CD4-positive, alpha-beta T cell (primary cell): Measurements from ENCODE around the gene GINS3. TPM values are rescaled to one million over a fixed set of nuclear protein-coding genes. Genes with fewer than 3 reads are reported as not detected.
"Not testable (repeated sequence)": the region's sequence is repeated elsewhere in the genome, so short reads cannot be mapped to it uniquely, and the experiment has no call there.

Source experiments
- ATAC-seq: fragments of 200-7000 bp; cut with Tn5 transposase; one replicate; pipeline ENCODE4 v1.10.0; 2022; ENCODE audit warnings: mild to moderate bottlenecking; ENCODE audit not compliant: poor library complexity
- CTCF ChIA-PET: fragments of 350-600 bp; sonication (Branson Sonifier 250); formaldehyde crosslinking; loops from one replicate; lab custom pipeline; 2021; ENCODE audit warnings: antibody characterized with exemption, inconsistent platforms; lab: Charles Lee
- POLR2A ChIA-PET: fragments of 350-600 bp; sonication (Branson Sonifier 250); formaldehyde crosslinking; loops from one replicate; lab custom pipeline; 2021; ENCODE audit warnings: antibody characterized with exemption, inconsistent platforms; lab: Charles Lee
- DNase-seq, 14 experiments: peaks; one replicate each; pipeline ENCODE4 v3.0.0-alpha.2; 2013 to 2020; ENCODE audit warnings: mixed read lengths in 2 of 14
- H3K27ac ChIP-seq, 2 donors: one replicate each; pipeline versions ENCODE4 v1.5.1 to v1.7.0; 2013; ENCODE audit warnings: low read length in 2 of 2, low read depth in 1 of 2, mild to moderate bottlenecking in 1 of 2
- H3K27me3 ChIP-seq, 2 experiments: 1 replicate in 1 of 2; 2 replicates in 1 of 2; pipeline versions ENCODE4 v1.6.1 to v1.7.0; 2013; ENCODE audit warnings: low read length in 2 of 2, control low read depth in 1 of 2, mild to moderate bottlenecking in 1 of 2, moderate library complexity in 1 of 2; ENCODE audit not compliant: insufficient read depth in 2 of 2, control insufficient read depth in 1 of 2
- H3K36me3 ChIP-seq: one replicate; pipeline ENCODE4 v1.6.1; 2013; ENCODE audit warnings: low read length, control low read depth; ENCODE audit not compliant: insufficient read depth
- H3K4me1 ChIP-seq: one replicate; pipeline ENCODE4 v1.6.1; 2013; ENCODE audit warnings: low read length, control low read depth; ENCODE audit not compliant: insufficient read depth
- H3K4me3 ChIP-seq: one replicate; pipeline ENCODE4 v1.5.1; 2013; ENCODE audit warnings: mild to moderate bottlenecking, low read length, moderate library complexity
- H3K9me3 ChIP-seq, 2 experiments: 1 replicate in 1 of 2; 2 replicates in 1 of 2; pipeline versions ENCODE4 v1.6.1 to v1.7.0; 2013; ENCODE audit warnings: low read length in 2 of 2, mild to moderate bottlenecking in 2 of 2, control low read depth in 1 of 2, moderate library complexity in 1 of 2; ENCODE audit not compliant: control insufficient read depth in 1 of 2, insufficient read depth in 1 of 2
- H3K27ac Mint-ChIP-seq: one replicate; pipeline ENCODE4 v1.8.0; 2020; ENCODE audit warnings: mixed read lengths
- H3K27me3 Mint-ChIP-seq: one replicate; pipeline ENCODE4 v1.8.0; 2021; ENCODE audit warnings: mixed read lengths
- H3K36me3 Mint-ChIP-seq: one replicate; pipeline ENCODE4 v1.8.0; 2021; ENCODE audit warnings: low read depth, mixed read lengths
- H3K4me1 Mint-ChIP-seq: one replicate; pipeline ENCODE4 v1.8.0; 2021; ENCODE audit warnings: low read depth, mixed read lengths
- H3K4me3 Mint-ChIP-seq: one replicate; pipeline ENCODE4 v1.8.0; 2020; ENCODE audit warnings: mild to moderate bottlenecking, mixed read lengths
- H3K9me3 Mint-ChIP-seq: one replicate; pipeline ENCODE4 v1.8.0; 2020; ENCODE audit warnings: mixed read lengths
- CTCF ChIP-seq: fragments of 200-600 bp; IDR thresholded peaks from one replicate; pipeline ENCODE4 v1.8.0; 2022; ENCODE audit warnings: antibody characterized with exemption, mild to moderate bottlenecking
- intact Hi-C, 2 experiments: fragments of 100-400 bp; cut with DNase I in 1 of 2; cut with micrococcal nuclease in 1 of 2; formaldehyde crosslinking; loops; one replicate each; pipeline versions ENCODE4 v1.15.1 to v1.9.0; 2023 to 2025; cut with DNase I, micrococcal nuclease
- total RNA-seq, 174 experiments: library from RNA in 2 of 174; stranded (reverse) in 2 of 174; gene quantifications; one replicate each; pipeline ENCODE4 v1.2.3 and lab custom pipeline; 2021 to 2026

The GINS3 gene
- total RNA-seq, 2 experiments from 2014 or later, result 0.27 to 0.36 TPM

- Histone ChIP-seq H3K9me3 (no peaks in the 10 kb centered on the region), H3K27ac (no peak overlapping the region), H3K36me3 (no peaks in the 10 kb centered on the region), H3K4me1 (no peaks in the 10 kb centered on the region), H3K4me3 (no peak overlapping the region), H3K27me3 (no peaks in the 10 kb centered on the region)
- Mint-ChIP-seq H3K4me3 (no peak overlapping the region), H3K36me3 (no peaks in the 10 kb centered on the region), H3K9me3 (no peaks in the 10 kb centered on the region), H3K4me1 (no peaks in the 10 kb centered on the region), H3K27ac (no peak overlapping the region), H3K27me3 (no peaks in the 10 kb centered on the region)
- no peak for DNase-seq
- intact Hi-C loops, result loop anchor here in 1 of 2 experiments (5.0 kb wide), 1 partner anchor 45 kb away; no protein-coding TSS in a partner anchor
- ChIA-PET POLR2A (no interaction called here), CTCF (no interaction called here)
- no peak for TF ChIP-seq CTCF
- no peak for ATAC-seq
These were observed 19.7 kb downstream of the GINS3 start for GRCh38 chr16:58411736-58412614.

DNA sequence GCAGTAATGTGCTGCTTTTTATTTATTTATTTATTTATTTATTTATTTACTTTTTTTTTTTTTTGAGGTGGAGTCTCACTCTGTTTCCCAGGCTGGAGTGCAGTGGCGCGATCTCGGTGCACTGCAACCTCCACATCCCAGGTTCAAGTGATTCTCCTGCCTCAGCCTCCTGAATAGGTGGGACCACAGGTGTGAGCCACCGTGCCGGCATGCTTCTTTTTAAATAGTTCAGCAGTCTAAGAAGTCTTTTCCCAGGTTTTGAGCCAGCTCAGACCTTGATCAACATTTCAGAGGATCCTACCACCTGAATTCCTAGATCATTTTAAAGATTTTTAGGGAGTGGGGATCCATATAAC is 20.3 kb downstream of the GINS3 start:
- H3K27ac Mint-ChIP-seq, ATAC-seq, H3K27ac ChIP-seq, POLR2A ChIA-PET, H3K4me3 Mint-ChIP-seq, H3K4me3 ChIP-seq, H3K27me3 ChIP-seq, H3K36me3 Mint-ChIP-seq, H3K9me3 Mint-ChIP-seq, H3K36me3 ChIP-seq, CTCF ChIA-PET, H3K9me3 ChIP-seq, DNase-seq, H3K4me1 ChIP-seq, H3K27me3 Mint-ChIP-seq, H3K4me1 Mint-ChIP-seq: not testable (repeated sequence)
- intact Hi-C loops, result loop anchor here in 1 of 2 experiments (5.0 kb wide), 1 partner anchor 45 kb away; no protein-coding TSS in a partner anchor

- H3K4me1 Mint-ChIP-seq, result no peaks in the 10 kb centered on the region
- H3K27ac ChIP-seq, result no peak overlapping the region
- no peaks in the 10 kb centered on the region for H3K36me3 Mint-ChIP-seq
- ChIA-PET CTCF (no interaction called here), POLR2A (no interaction called here)
- intact Hi-C loops, result loop anchor here in 1 of 2 experiments (5.0 kb wide), 1 partner anchor 46 kb away; no protein-coding TSS in a partner anchor
- no peaks in the 10 kb centered on the region for H3K4me1 ChIP-seq
- H3K4me3 Mint-ChIP-seq, result no peak overlapping the region
- no peak for DNase-seq
- H3K9me3 Mint-ChIP-seq, result no peaks in the 10 kb centered on the region
- H3K36me3 ChIP-seq, result no peaks in the 10 kb centered on the region
- no peak for ATAC-seq
- no peaks in the 10 kb centered on the region for H3K9me3 ChIP-seq
- no peak overlapping the region for H3K27ac Mint-ChIP-seq
- H3K4me3 ChIP-seq, result no peak overlapping the region
- H3K27me3 ChIP-seq, result peaks cover 0 to 3% of the 10 kb centered on the region in 2 experiments
- H3K27me3 Mint-ChIP-seq, result peaks cover 1% of the 10 kb centered on the region
- TF ChIP-seq CTCF, result no peak
These were observed 21.1 kb downstream of the GINS3 start for GRCh38 chr16:58413359-58413758.
